Spinal cord (tissue), 10 donors: ENCODE results near the gene OR2Z1. TPM values are rescaled to one million over a fixed set of nuclear protein-coding genes. Genes with fewer than 3 reads are reported as not detected.
A peak's percentile ranks its signal among the peaks of the same experiment; 100 is the strongest.
"Not testable (repeated sequence)": the region's sequence is repeated elsewhere in the genome, so short reads cannot be mapped to it uniquely, and the experiment has no call there.

ENCODE experiments used
- DNase-seq, 6 donors: peaks; one replicate each; pipeline versions ENCODE4 v3.0.0 to v3.0.0-alpha.2; 2013 to 2015; ENCODE audit warnings: low spot score in 6 of 6, low read depth in 4 of 6
- H3K27ac ChIP-seq: one replicate; pipeline ENCODE4 v1.5.1; 2013; ENCODE audit warnings: low read depth, low read length, control low read depth
- H3K27me3 ChIP-seq: one replicate; pipeline ENCODE4 v1.6.1; 2013; ENCODE audit warnings: low read length; ENCODE audit not compliant: control insufficient read depth, insufficient read depth
- H3K36me3 ChIP-seq: one replicate; pipeline ENCODE4 v1.6.1; 2013; ENCODE audit warnings: low read length; ENCODE audit not compliant: control insufficient read depth, insufficient read depth
- H3K4me1 ChIP-seq: one replicate; pipeline ENCODE4 v1.6.1; 2013; ENCODE audit warnings: low read length; ENCODE audit not compliant: control insufficient read depth, insufficient read depth
- H3K4me3 ChIP-seq: one replicate; pipeline ENCODE4 v1.5.1; 2013; ENCODE audit warnings: low read depth, low read length, control low read depth
- H3K9me3 ChIP-seq: one replicate; pipeline ENCODE4 v1.6.1; 2013; ENCODE audit warnings: low read length; ENCODE audit not compliant: control insufficient read depth, insufficient read depth
- WGBS: methylation state at CpG from one replicate; pipeline ENCODE4 v1.1.5; 2013; ENCODE audit warnings: missing lambda C conversion rate; ENCODE audit not compliant: insufficient coverage; 5-methylcytosine and 5-hydroxymethylcytosine counted together
- polyA plus RNA-seq, 2 donors: library from polyadenylated mRNA; unstranded; fragments of 120-200 nt; gene quantifications; one replicate each; pipeline ENCODE4 v1.2.1, GENCODE V29; 2013; ENCODE audit not compliant: insufficient read length in 2 of 2
- total RNA-seq, 2 donors: library from RNA; depleted of rRNA in 1 of 2; stranded (reverse); fragments of 120-200 nt in 1 of 2; fragments of >200 nt in 1 of 2; gene quantifications; one replicate each; pipeline versions ENCODE4 v1.2.3 to v1.2.4, GENCODE V29; 2013 to 2014
- donor health status: healthy.

Gene OR2Z1
- total and polyA plus RNA-seq, 4 donors = not detected

DNA sequence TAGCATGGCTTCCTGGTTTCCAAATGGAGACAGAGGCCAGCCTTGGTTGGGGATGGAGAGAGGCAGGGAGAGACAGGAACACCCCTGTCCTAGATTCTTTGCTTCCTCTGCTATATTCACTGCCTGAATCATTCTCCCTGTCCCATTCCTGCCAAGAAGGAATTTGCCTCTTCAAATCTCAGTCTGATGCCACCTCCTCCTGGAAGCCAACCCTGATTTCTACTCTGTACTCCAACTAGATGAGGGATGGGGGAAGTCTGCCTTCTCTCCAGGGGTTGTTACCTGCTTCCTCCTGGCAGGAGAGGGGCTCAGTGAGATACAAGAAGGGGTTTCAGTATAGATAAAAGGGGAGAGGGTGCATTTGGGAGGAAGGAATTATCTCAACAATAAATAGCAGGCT, 21.5 kb upstream of the OR2Z1 start:
- Histone ChIP-seq H3K4me3 (no peak overlapping the region), H3K27me3 (peaks cover 6% of the 10 kb centered on the region), H3K27ac (no peak overlapping the region), H3K36me3 (no peaks in the 10 kb centered on the region), H3K4me1 (no peaks in the 10 kb centered on the region), H3K9me3 (no peaks in the 10 kb centered on the region)
- DNase-seq = no peak

DNA sequence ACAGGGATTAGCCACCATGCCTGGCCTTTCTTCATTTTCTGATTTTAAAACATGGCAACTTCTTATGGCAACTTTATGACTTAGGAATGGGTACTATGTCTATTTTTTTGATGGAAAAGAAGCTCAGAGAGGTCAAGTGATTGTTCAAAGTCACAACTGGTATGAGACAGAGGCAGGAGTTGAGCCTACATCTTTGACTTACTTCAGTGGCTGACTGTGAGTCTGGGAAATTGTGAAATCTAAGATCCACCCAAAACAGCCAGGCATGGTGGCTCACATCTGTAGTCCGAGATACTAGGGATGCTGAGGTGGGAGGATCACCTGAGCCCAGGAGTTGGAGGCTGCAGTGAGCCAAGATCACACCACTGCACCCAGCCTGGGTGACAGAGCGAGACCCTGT, 20.5 kb upstream of the OR2Z1 start:
- Histone ChIP-seq H3K27ac (no peak overlapping the region), H3K27me3 (peaks cover 6% of the 10 kb centered on the region), H3K9me3 (no peaks in the 10 kb centered on the region), H3K4me3 (no peak overlapping the region), H3K4me1 (no peaks in the 10 kb centered on the region), H3K36me3 (no peaks in the 10 kb centered on the region)
- 40% methylated on average over 1 of the region's 2 CpGs for WGBS
- DNase-seq = no peak

DNA sequence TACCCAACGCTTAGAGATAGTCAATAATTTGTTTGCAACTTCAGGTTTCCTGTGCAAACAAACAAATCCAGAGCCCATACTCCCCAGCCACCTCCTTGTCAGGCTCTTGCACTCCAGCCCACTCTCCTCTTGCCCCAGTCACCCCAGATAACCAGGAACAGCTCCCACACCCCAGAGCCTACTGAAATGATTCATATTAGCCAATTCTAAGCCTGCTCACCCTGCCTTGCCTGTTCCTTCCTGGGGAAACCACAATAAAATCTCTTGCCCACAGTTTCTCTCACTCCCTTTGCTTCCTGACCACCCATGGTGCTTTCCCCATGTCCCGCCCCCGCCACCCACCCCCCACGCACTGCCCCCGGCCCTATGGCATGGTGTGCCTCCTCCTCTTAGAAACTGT, 19.1 kb upstream of the OR2Z1 start:
- Histone ChIP-seq H3K27ac (no peak overlapping the region), H3K27me3 (peaks cover 6% of the 10 kb centered on the region), H3K4me3 (no peak overlapping the region), H3K9me3 (no peaks in the 10 kb centered on the region), H3K36me3 (no peaks in the 10 kb centered on the region), H3K4me1 (no peaks in the 10 kb centered on the region)
- no peak for DNase-seq
- 22% methylated on average over 1 of the region's 5 CpGs for WGBS

DNA sequence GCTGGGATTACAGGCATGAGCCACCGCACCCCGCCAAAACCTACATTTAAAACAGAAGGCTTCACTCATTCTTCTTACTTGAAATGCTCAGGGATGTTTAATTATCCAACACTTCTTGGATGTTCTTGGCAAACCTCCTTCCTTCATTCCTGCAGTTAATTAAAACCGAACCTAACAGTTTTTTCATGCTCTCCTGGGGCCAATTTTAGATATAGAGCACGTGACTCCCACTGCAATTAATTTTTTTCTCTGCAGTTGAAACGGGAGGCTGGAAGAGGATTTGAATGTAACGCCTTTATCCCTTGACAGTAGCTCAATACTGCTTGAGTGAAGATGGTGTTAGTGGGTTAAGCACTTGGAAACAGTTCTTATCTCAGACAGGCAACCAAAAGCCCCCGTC, 18.2 kb upstream of the OR2Z1 start:
- Histone ChIP-seq H3K9me3 (no peaks in the 10 kb centered on the region), H3K4me3 (no peak overlapping the region), H3K27ac (no peak overlapping the region), H3K4me1 (no peaks in the 10 kb centered on the region), H3K27me3 (peaks cover 2% of the 10 kb centered on the region), H3K36me3 (no peaks in the 10 kb centered on the region)
- 82% methylated on average over 2 of the region's 7 CpGs for WGBS
- DNase-seq = peak in 3 of 6 donors; percentile 1 to 77 (median 19)

DNA sequence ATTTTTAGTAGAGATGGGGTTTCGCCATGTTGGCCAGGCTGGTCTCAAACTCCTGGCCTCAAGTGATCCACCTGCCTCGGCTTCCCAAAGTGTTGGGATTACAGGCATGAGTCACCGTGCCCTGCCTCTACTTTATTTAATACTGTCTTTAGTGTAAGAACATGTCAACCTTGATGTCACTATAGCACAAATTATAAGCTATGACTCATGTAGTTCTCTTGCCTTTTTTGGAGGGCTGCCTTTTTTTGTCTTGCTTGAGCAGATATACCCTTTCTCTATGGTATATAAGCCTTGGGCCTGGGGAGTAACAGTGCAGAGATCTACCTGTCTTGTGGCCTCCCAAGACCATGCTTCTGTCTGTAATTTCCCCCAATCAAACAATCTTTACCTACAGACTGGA, 16.1 kb upstream of the OR2Z1 start:
- DNase-seq, H3K27ac ChIP-seq, H3K9me3 ChIP-seq, H3K4me3 ChIP-seq, H3K27me3 ChIP-seq, H3K36me3 ChIP-seq, H3K4me1 ChIP-seq: not testable (repeated sequence)
- 100% methylated on average over 1 of the region's 3 CpGs for WGBS

DNA sequence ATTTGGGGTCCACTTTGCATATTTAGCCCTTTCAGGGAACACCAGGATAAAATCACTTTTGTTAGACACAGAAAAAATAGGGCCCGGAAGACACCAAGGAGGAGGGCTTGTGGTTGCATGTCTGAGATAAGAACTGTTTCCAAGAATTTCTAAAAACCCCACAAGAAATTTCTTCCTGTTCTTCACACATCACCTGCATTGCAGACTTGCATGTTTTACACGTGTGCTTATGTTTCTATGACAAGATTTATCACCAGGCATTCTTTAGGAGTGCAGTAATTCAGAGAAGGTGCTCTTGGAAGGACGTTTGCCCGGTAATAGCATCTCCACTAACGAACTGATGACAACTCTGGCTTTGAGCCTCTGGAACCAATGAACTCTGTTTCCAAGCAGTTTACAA, 15.7 kb upstream of the OR2Z1 start:
- Histone ChIP-seq H3K36me3 (no peaks in the 10 kb centered on the region), H3K4me1 (no peaks in the 10 kb centered on the region), H3K27ac (no peak overlapping the region), H3K4me3 (no peak overlapping the region), H3K9me3 (no peaks in the 10 kb centered on the region), H3K27me3 (no peaks in the 10 kb centered on the region)
- DNase-seq = no peak
- WGBS = 61% methylated on average over 3 of the region's 5 CpGs

DNA sequence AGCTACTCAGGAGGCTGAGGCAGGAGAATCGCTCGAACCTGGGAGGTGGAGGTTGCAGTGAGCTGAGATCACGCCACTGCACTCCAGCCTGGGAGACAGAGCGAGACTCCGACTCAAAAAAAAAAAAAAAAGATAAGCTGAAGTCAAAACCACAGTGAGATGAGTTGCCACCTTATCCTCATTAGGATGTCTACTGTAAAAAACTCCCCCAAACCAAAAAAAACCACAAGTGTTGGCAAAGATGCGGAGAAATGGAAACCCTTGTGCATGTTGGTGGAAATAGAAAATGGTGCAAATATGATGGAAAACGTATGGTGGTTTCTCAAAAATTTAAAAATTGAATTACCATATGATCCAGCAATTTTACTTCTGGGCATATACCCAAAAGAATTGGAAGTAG, 11.1 kb upstream of the OR2Z1 start:
- not testable (repeated sequence) for H3K36me3 ChIP-seq, H3K27me3 ChIP-seq, DNase-seq, H3K9me3 ChIP-seq, H3K4me1 ChIP-seq, H3K27ac ChIP-seq, H3K4me3 ChIP-seq
- no CpG with 5 or more reads among the region's 7 CpGs for WGBS

DNA sequence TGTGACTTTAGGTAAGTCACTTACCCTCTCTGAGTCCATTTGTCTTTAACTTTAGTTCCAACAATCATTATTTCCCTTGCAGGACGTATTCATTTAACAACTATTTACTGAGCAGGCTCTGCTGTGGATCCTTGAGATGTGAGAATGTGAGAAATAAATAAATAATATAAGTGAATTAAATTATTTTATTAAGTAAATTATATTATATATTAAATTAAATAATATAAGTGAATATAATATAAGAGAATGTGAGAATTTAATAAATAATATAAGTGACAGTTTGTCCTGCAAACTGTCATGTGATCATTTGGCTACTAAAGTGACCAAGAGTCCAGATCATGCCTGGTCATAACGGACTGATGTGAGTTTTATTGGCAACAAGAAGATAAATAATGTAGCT, 598 bp downstream of the OR2Z1 start:
- no peak for DNase-seq
- H3K27me3 ChIP-seq = no peaks in the 10 kb centered on the region
- H3K9me3 ChIP-seq = no peaks in the 10 kb centered on the region
- H3K4me1 ChIP-seq = no peaks in the 10 kb centered on the region
- no peak overlapping the region for H3K4me3 ChIP-seq
- no peaks in the 10 kb centered on the region for H3K36me3 ChIP-seq
- no peak overlapping the region for H3K27ac ChIP-seq
- no CpG with 5 or more reads among the region's 2 CpGs for WGBS

DNA sequence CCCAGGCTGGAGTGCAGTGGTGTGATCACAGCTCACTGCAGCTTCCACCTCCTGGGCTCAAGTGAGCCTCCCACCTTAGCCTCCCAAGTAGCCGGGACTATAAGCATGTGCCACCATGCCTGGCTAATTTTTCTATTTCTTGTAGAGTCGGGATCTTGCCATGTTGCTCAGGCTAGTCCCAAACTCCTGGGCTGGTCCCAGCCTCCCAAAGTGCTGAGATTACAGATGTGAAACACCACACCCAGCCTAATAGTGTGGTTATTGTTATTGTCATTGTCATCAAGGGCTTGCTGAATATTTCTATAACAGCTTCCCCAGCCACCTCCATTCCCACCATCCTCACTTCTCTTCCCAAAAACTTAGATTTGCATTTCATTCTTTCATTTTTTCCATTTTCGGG, 2.8 kb downstream of the OR2Z1 start:
- no CpG with 5 or more reads among the region's 3 CpGs for WGBS
- Histone ChIP-seq H3K27ac (no peak overlapping the region), H3K27me3 (no peaks in the 10 kb centered on the region), H3K9me3 (no peaks in the 10 kb centered on the region), H3K4me1 (no peaks in the 10 kb centered on the region), H3K4me3 (no peak overlapping the region), H3K36me3 (no peaks in the 10 kb centered on the region)
- no peak for DNase-seq

DNA sequence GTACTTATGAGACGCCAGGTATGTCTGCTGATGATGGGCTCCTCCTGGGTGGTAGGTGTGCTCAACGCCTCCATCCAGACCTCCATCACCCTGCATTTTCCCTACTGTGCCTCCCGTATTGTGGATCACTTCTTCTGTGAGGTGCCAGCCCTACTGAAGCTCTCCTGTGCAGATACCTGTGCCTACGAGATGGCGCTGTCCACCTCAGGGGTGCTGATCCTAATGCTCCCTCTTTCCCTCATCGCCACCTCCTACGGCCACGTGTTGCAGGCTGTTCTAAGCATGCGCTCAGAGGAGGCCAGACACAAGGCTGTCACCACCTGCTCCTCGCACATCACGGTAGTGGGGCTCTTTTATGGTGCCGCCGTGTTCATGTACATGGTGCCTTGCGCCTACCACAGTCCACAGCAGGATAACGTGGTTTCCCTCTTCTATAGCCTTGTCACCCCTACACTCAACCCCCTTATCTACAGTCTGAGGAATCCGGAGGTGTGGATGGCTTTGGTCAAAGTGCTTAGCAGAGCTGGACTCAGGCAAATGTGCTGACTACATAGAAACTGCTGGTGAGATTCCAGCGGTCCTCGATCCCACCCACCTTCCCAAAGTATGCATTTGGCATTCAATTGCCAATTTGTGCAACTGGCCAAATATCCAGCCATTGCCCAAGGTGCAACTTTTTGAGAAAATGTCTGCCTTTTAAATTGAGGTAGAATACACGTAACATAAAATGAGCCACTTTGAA, 10.2 kb downstream of the OR2Z1 start:
- Histone ChIP-seq H3K9me3 (no peaks in the 10 kb centered on the region), H3K36me3 (no peaks in the 10 kb centered on the region), H3K27ac (no peak overlapping the region), H3K4me3 (no peak overlapping the region), H3K27me3 (no peaks in the 10 kb centered on the region), H3K4me1 (no peaks in the 10 kb centered on the region)
- 57% methylated on average over 17 of the region's 19 CpGs for WGBS
- no peak for DNase-seq
